Endothelial cell (in vitro differentiated cells): ENCODE data around the gene ZC2HC1B. TPM values are rescaled to one million over a fixed set of nuclear protein-coding genes. Genes with fewer than 3 reads are reported as not detected.

Experiments
- DNase-seq: peaks from one replicate; pipeline ENCODE4 v3.0.0; 2021; ENCODE audit warnings: low spot score
- H3K27ac Mint-ChIP-seq: one replicate; pipeline ENCODE4 v1.8.0; 2021; ENCODE audit warnings: mixed read lengths, inconsistent platforms; ENCODE audit not compliant: unreplicated experiment
- H3K27me3 Mint-ChIP-seq: one replicate; pipeline ENCODE4 v1.8.0; 2021; ENCODE audit warnings: mild to moderate bottlenecking, moderate library complexity, mixed read lengths, inconsistent platforms; ENCODE audit not compliant: unreplicated experiment
- H3K36me3 Mint-ChIP-seq: one replicate; pipeline ENCODE4 v1.8.0; 2021; ENCODE audit warnings: mild to moderate bottlenecking, low read depth, mixed read lengths, inconsistent platforms; ENCODE audit not compliant: unreplicated experiment
- H3K4me1 Mint-ChIP-seq: one replicate; pipeline ENCODE4 v1.8.0; 2021; ENCODE audit warnings: mild to moderate bottlenecking, mixed read lengths, inconsistent platforms; ENCODE audit not compliant: unreplicated experiment
- H3K4me3 Mint-ChIP-seq: one replicate; pipeline ENCODE4 v1.8.0; 2021; ENCODE audit warnings: mild to moderate bottlenecking, mixed read lengths, inconsistent platforms; ENCODE audit not compliant: unreplicated experiment
- H3K9me3 Mint-ChIP-seq: one replicate; pipeline ENCODE4 v1.8.0; 2021; ENCODE audit warnings: mixed read lengths, inconsistent platforms; ENCODE audit not compliant: unreplicated experiment
- CTCF ChIP-seq: fragments of 200-600 bp; sonication (generic); IDR thresholded peaks from one replicate; pipeline ENCODE4 v1.5.0; 2021; ENCODE audit warnings: antibody characterized with exemption; ENCODE audit not compliant: unreplicated experiment
- total RNA-seq: library from RNA; stranded (reverse); fragmentation: NEBNext Ultra II Directional; extraction: Animal tissue kit (Norgen Biotek cat#: 25700); gene quantifications from one replicate; pipeline ENCODE4 v1.2.1, GENCODE V29; 2021; ENCODE audit not compliant: unreplicated experiment

Gene ZC2HC1B
- total RNA-seq, 1 donor from 2014 or later: 0.28 TPM

- Mint-ChIP-seq H3K9me3 (no peaks in the 10 kb centered on the region), H3K27me3 (peaks cover 2% of the 10 kb centered on the region), H3K4me3 (peak overlapping the region; percentile 75), H3K36me3 (peaks cover 13% of the 10 kb centered on the region), H3K4me1 (peaks cover 71% of the 10 kb centered on the region), H3K27ac (peak overlapping the region; percentile 93)
- no peak for TF ChIP-seq CTCF
- no peak for DNase-seq
Measured at GRCh38 chr6:143971482-143972205, 107.4 kb downstream of the ZC2HC1B start.

GRCh38 chr6:143973097-143973966, 109.1 kb downstream of the ZC2HC1B start:
- no peak for TF ChIP-seq CTCF
- no peaks in the 10 kb centered on the region for H3K9me3 Mint-ChIP-seq
- peak overlapping the region; percentile 99 for H3K27ac Mint-ChIP-seq
- H3K36me3 Mint-ChIP-seq: peaks cover 6% of the 10 kb centered on the region
- H3K4me1 Mint-ChIP-seq: peaks cover 68% of the 10 kb centered on the region
- DNase-seq: peak; percentile 33
- peaks cover 1% of the 10 kb centered on the region for H3K27me3 Mint-ChIP-seq
- no peak overlapping the region for H3K4me3 Mint-ChIP-seq

- peaks cover 61% of the 10 kb centered on the region for H3K4me1 Mint-ChIP-seq
- DNase-seq: no peak
- H3K36me3 Mint-ChIP-seq: peaks cover under 1% of the 10 kb centered on the region
- H3K27me3 Mint-ChIP-seq: peaks cover 1% of the 10 kb centered on the region
- H3K9me3 Mint-ChIP-seq: no peaks in the 10 kb centered on the region
- no peak overlapping the region for H3K4me3 Mint-ChIP-seq
- TF ChIP-seq CTCF: no peak
- H3K27ac Mint-ChIP-seq: peak overlapping the region; percentile 99
Measured at GRCh38 chr6:143974089-143974488, 109.8 kb downstream of the ZC2HC1B start.

- DNase-seq: no peak
- peaks cover 40% of the 10 kb centered on the region for H3K4me1 Mint-ChIP-seq
- H3K27ac Mint-ChIP-seq: no peak overlapping the region
- H3K9me3 Mint-ChIP-seq: no peaks in the 10 kb centered on the region
- no peak overlapping the region for H3K4me3 Mint-ChIP-seq
- H3K27me3 Mint-ChIP-seq: peaks cover 1% of the 10 kb centered on the region
- no peak for TF ChIP-seq CTCF
- H3K36me3 Mint-ChIP-seq: no peaks in the 10 kb centered on the region
Measured at GRCh38 chr6:143976806-143977349, 112.6 kb downstream of the ZC2HC1B start.
